ENCODE results near the gene SDC3. TPM values are rescaled to one million over a fixed set of nuclear protein-coding genes. Genes with fewer than 3 reads are reported as not detected.

The SDC3 gene
- total RNA-seq, 6 experiments from 2014 or later = 13.8 to 45.7 (median 16.2) TPM

- 79% methylated on average over 6 of the region's 9 CpGs for WGBS (ENCODE audit: insufficient coverage, low coverage, low lambda C conversion rate, missing lambda C conversion rate)
- Histone ChIP-seq H3K36me3 (no peaks in the 10 kb centered on the region), H3K27me3 (no peaks in the 10 kb centered on the region), H3K9me3 (no peaks in the 10 kb centered on the region), H3K4me3 (no peak overlapping the region), H3K4me1 (no peaks in the 10 kb centered on the region), H3K27ac (no peak overlapping the region)
- intact Hi-C loops (cut with DNase I) = no loop called here
- no peak for ATAC-seq
- DNase-seq = no peak
- no peak for TF ChIP-seq POLR2A (IDR thresholded peaks at IDR 0.05)
- TF ChIP-seq, protein P1, sequence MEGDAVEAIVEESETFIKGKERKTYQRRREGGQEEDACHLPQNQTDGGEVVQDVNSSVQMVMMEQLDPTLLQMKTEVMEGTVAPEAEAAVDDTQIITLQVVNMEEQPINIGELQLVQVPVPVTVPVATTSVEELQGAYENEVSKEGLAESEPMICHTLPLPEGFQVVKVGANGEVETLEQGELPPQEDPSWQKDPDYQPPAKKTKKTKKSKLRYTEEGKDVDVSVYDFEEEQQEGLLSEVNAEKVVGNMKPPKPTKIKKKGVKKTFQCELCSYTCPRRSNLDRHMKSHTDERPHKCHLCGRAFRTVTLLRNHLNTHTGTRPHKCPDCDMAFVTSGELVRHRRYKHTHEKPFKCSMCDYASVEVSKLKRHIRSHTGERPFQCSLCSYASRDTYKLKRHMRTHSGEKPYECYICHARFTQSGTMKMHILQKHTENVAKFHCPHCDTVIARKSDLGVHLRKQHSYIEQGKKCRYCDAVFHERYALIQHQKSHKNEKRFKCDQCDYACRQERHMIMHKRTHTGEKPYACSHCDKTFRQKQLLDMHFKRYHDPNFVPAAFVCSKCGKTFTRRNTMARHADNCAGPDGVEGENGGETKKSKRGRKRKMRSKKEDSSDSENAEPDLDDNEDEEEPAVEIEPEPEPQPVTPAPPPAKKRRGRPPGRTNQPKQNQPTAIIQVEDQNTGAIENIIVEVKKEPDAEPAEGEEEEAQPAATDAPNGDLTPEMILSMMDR (IDR thresholded peaks at IDR 0.05) = no peak
Measured at GRCh38 chr1:30872033-30872947, 36.3 kb downstream of the SDC3 start.

DNA sequence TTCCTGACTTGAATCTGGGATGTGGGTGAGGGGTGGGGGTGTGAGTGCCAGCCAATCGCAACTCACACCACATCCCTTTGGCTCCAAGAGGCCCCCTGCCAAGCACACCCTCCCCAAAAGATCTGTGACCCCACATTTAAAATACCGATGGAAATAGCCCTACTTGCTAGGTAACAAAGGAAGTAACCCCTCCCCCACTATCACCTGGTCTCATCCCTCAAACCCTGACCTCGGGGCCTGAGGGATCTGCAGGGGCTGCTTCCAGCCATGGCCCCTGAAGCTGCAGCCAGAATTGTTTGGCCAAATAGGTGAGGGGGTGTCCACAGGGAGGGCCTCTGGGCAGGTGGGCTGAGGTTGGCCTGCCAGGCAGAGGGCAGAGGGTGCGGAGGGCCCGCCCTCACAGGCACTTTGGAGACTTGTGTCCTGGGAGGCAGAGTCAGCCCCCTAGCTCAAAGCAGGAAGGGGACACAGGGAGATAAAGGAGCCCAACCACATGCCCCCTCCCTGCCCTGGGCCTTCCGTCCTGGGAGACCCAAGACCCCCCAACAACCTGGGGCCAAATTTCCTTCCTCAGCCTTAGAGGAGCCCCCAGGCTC is 37.2 kb downstream of the SDC3 start:
- Histone ChIP-seq H3K27me3 (no peaks in the 10 kb centered on the region), H3K4me3 (no peak overlapping the region), H3K36me3 (no peaks in the 10 kb centered on the region), H3K9me3 (no peaks in the 10 kb centered on the region), H3K27ac (no peak overlapping the region), H3K4me1 (no peaks in the 10 kb centered on the region)
- intact Hi-C loops (cut with DNase I) = no loop called here
- peak in 1 of 3 donors; percentile 27 for DNase-seq
- WGBS (ENCODE audit: insufficient coverage, low coverage, low lambda C conversion rate, missing lambda C conversion rate) = 50% methylated on average over 2 of the region's 6 CpGs
- TF ChIP-seq, protein P1 (IDR thresholded peaks at IDR 0.05) = no peak
- no peak for TF ChIP-seq POLR2A (IDR thresholded peaks at IDR 0.05)
- no peak for ATAC-seq

- WGBS (ENCODE audit: insufficient coverage, low coverage, low lambda C conversion rate, missing lambda C conversion rate) = 90% methylated on average over 2 of the region's 4 CpGs
- no peak overlapping the region for H3K27ac ChIP-seq
- no peak for ATAC-seq
Measured at GRCh38 chr1:30870656-30871055, 37.9 kb downstream of the SDC3 start.

DNA sequence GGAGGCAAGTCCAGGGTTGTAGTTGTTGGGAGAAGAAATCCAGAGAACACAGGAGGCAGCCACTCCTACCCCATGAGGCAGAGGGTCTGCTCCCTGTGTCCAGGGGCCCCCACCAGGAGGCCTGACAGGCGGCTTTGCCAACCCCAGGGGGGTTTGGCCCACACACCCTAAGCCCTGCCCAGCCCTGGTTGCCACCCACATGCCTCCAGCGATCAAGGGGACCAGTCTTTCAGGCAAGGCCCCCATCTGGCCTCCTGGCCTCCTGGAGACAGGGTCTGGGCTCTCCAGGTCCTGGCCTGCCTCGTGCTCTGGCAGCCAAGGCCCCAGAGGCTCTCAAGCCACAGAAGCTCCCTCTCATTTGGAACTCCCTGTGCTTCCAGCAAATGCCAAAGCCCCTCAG is 38.5 kb downstream of the SDC3 start:
- H3K36me3 ChIP-seq = no peaks in the 10 kb centered on the region
- ATAC-seq (no peak), DNase-seq (no peak)
- no peaks in the 10 kb centered on the region for H3K9me3 ChIP-seq
- no CpG with 5 or more reads among the region's 3 CpGs for WGBS (ENCODE audit: insufficient coverage, low coverage, low lambda C conversion rate, missing lambda C conversion rate)
- no peak overlapping the region for H3K4me3 ChIP-seq
- H3K4me1 ChIP-seq = no peaks in the 10 kb centered on the region
- no peaks in the 10 kb centered on the region for H3K27me3 ChIP-seq
- no peak overlapping the region for H3K27ac ChIP-seq
- intact Hi-C loops (cut with DNase I) = no loop called here
- TF ChIP-seq, protein P1 (IDR thresholded peaks at IDR 0.05) = no peak
- no peak for TF ChIP-seq POLR2A (IDR thresholded peaks at IDR 0.05)

More at GRCh38 chr1:30870656-30871055, 37.9 kb downstream of the SDC3 start:
- no peak overlapping the region for H3K4me3 ChIP-seq
- DNase-seq = peak in 1 of 3 donors; percentile 19
- H3K27me3 ChIP-seq = no peaks in the 10 kb centered on the region
- no peaks in the 10 kb centered on the region for H3K9me3 ChIP-seq
- H3K36me3 ChIP-seq = no peaks in the 10 kb centered on the region
- H3K4me1 ChIP-seq = no peaks in the 10 kb centered on the region
- intact Hi-C loops (cut with DNase I) = no loop called here
- no peak for TF ChIP-seq POLR2A (IDR thresholded peaks at IDR 0.05)
- TF ChIP-seq, protein P1 (IDR thresholded peaks at IDR 0.05) = no peak

Data from right lobe of liver (tissue), 6 donors.